Measurements from ENCODE around the gene SOX13.

- no peak for TF ChIP-seq POLR2AphosphoS5 (IDR thresholded peaks at IDR 0.05; ENCODE audit: control insufficient read depth, insufficient read depth, low read depth, low read length)
- TF ChIP-seq ZNF639 (CRISPR knock-in tag; conservative IDR thresholded peaks at IDR 0.05 in 1 of 2, IDR thresholded peaks at IDR 0.05 in 1 of 2), result no peak
- TF ChIP-seq SPI1 (IDR thresholded peaks at IDR 0.05; ENCODE audit: borderline replicate concordance, low read depth, low read length), result no peak
- TF ChIP-seq ZNF75A (CRISPR knock-in tag; IDR thresholded peaks at IDR 0.05), result no peak
- no peak for TF ChIP-seq SAP30 (IDR thresholded peaks at IDR 0.05; ENCODE audit: borderline replicate concordance, insufficient read depth, low read depth, low read length, poor library complexity, severe bottlenecking)
- TF ChIP-seq ZFX (CRISPR knock-in tag; IDR thresholded peaks at IDR 0.05), result no peak
- TF ChIP-seq, protein P1, sequence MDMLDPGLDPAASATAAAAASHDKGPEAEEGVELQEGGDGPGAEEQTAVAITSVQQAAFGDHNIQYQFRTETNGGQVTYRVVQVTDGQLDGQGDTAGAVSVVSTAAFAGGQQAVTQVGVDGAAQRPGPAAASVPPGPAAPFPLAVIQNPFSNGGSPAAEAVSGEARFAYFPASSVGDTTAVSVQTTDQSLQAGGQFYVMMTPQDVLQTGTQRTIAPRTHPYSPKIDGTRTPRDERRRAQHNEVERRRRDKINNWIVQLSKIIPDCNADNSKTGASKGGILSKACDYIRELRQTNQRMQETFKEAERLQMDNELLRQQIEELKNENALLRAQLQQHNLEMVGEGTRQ (CRISPR knock-in tag; IDR thresholded peaks at IDR 0.05), result no peak
- no peak for TF ChIP-seq ZNF444 (CRISPR knock-in tag; IDR thresholded peaks at IDR 0.05)
- TF ChIP-seq GMEB1 (CRISPR knock-in tag; IDR thresholded peaks at IDR 0.05), result no peak
- TF ChIP-seq KDM1A (IDR thresholded peaks at IDR 0.05), result no peak
- TF ChIP-seq JUN (IDR thresholded peaks at IDR 0.05; ENCODE audit: borderline replicate concordance, low read depth, low read length), result no peak
- TF ChIP-seq JUN (CRISPR knock-in tag; IDR thresholded peaks at IDR 0.05; ENCODE audit: borderline replicate concordance), result no peak
- TF ChIP-seq, protein P2, sequence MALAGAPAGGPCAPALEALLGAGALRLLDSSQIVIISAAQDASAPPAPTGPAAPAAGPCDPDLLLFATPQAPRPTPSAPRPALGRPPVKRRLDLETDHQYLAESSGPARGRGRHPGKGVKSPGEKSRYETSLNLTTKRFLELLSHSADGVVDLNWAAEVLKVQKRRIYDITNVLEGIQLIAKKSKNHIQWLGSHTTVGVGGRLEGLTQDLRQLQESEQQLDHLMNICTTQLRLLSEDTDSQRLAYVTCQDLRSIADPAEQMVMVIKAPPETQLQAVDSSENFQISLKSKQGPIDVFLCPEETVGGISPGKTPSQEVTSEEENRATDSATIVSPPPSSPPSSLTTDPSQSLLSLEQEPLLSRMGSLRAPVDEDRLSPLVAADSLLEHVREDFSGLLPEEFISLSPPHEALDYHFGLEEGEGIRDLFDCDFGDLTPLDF (CRISPR knock-in tag; IDR thresholded peaks at IDR 0.05), result no peak
- TF ChIP-seq CHCHD3 (CRISPR knock-in tag; IDR thresholded peaks at IDR 0.05), result no peak
- no peak for TF ChIP-seq KAT7 (CRISPR knock-in tag; IDR thresholded peaks at IDR 0.05; ENCODE audit: borderline replicate concordance)
These were observed 21.2 kb upstream of the SOX13 start for GRCh38 chr1:204051718-204052117.
